T-helper 9 cell (primary cell): Measurements from ENCODE around the gene CMC2.

ENCODE experiments used
- DNase-seq: peaks from one replicate; pipeline ENCODE4 v3.0.0-alpha.2; 2020
- total RNA-seq, 2 donors: gene quantifications; one replicate each; lab custom pipeline; 2026; lab: John Stamatoyannopoulos, UW

CMC2 gene
- 15.8 to 40.3 reads per million in 2 donors for total RNA-seq

GRCh38 chr16:81006813-81007695, at the start of gene CMC2, which contains the start of gene CENPN:
CMC2 (minus strand) TSS chr16:81006885; CDS start chr16:80997394, 9,491 bp downstream.
CENPN (plus strand) TSS chr16:81007214; CDS start chr16:81011940, 4,726 bp downstream.
- peak; percentile 95 for DNase-seq

DNA sequence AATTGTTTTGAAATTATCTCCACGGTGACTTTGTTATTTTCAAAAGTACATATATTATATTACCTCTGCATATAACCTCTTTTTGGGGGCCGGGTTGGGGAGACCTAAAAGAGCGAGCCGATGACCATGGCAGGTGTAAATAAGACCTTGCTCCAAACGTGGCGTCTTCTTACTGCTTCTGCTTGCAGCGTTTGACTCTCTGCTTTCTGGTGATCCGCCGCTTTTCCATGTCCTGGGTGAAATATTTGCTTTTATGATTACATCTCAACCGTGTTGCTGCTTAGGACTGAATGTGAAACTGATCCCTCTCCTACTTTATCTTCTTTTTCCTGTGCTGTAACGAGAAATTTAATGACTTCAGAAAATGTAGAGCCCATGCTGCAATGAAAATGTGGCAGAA, 47.1 kb upstream of the CMC2 start:
- no peak for DNase-seq

- DNase-seq = no peak
Measured at GRCh38 chr16:81042821-81043220, 36.1 kb upstream of the CMC2 start.

DNA sequence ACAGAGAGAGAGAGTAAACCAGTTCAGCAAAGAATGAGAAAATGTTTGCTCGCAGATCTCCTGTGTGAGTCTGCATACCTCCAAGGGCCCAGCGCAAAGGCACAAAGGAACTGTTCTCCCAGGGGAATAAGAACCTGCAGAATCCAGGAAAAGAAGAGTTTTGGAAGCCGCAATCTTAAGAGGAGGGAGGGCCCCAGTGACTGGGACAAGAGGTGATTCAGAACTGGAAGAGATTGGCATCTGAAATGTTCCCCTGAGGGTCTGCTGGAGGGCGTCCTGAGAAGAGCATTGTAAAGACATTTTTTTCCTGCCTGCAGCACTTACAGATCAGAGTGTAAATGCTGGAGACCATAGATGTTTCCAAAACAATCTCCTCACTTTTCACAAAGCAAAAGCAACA, 35.0 kb upstream of the CMC2 start:
- no peak for DNase-seq

DNA sequence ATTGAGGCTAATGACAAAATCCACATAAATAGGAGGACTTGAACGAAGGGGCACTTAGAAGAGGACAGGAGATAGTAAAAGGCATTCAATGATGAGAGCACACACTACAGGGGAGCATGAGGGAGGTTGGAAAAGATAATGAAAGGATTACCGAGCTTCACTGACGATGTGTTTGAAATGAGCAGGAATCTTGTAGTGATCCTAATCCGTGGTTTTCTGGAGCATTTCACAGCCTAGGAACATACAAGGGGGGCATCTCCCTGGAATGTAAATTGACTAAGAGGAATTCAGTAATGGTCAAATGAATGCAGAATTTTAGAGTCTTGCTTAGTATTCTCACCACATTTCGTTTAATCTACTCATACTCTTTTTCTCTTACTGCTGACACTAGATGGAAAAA, 34.2 kb upstream of the CMC2 start:
- DNase-seq = no peak

- no peak for DNase-seq
Measured at GRCh38 chr16:81040131-81040530, 33.4 kb upstream of the CMC2 start.

GRCh38 chr16:81036751-81037350, 30.2 kb upstream of the CMC2 start:
- no peak for DNase-seq

- DNase-seq = peak; percentile 40
Measured at GRCh38 chr16:81035975-81036750, 29.5 kb upstream of the CMC2 start.

- DNase-seq = peak; percentile 90
Measured at GRCh38 chr16:81035398-81035974, 28.8 kb upstream of the CMC2 start, which contains the start of gene ATMIN. ATMIN (plus strand) TSS chr16:81035842; CDS start chr16:81035871, 29 bp downstream.

DNA sequence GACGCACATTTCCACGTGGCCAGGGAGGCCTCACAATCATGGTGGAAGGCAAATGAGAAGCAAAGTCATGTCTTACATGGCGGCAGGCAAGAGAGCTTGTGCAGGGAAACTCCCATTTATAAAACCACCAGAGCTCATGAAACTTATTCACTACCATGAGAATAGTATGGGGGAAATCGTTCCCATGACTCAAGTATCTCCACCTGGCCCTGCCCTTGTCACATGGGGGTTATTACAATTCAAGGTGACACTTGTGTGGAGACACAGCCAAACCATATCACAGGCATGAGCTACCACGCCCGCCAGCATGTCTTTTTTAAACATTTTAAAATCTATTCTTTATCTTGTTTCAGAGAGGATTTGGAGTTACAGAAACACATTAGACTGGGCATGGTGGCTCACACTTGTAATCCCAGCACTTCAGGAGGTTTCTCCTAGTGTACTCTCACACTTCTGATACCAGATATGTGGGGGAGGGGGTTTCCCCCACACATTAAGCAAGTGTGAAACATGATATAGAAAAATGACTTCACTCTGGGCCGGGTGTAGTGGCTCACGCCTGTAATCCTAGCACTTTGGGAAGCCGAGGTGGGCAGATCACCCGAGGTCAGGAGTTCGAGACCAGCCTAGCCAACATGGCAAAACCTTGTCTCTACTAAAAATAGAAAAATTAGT, 23.4 kb upstream of the CMC2 start:
- DNase-seq = no peak

- DNase-seq = no peak
Measured at GRCh38 chr16:81026429-81026828, 19.7 kb upstream of the CMC2 start.

- DNase-seq = no peak
Measured at GRCh38 chr16:81018496-81018895, 11.8 kb upstream of the CMC2 start.

DNA sequence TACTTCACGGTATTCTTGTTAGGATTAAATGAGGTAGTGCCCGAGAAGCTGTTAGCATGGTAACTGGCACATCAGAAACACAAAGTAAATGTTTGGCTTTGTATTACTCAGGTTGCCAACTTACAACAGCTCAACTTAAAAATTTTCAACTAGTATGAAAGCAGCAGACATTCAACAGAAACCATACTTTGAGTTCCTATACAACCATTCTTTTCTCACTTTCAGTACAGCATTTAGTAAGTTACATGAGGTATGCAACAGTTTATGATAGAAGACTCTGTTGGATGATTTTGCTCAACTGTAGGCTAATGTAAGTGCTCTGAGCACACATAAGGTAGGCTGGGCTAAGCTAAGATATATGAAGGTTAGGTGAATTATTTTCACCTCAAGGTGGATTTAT, 8.0 kb upstream of the CMC2 start:
- DNase-seq = no peak

DNA sequence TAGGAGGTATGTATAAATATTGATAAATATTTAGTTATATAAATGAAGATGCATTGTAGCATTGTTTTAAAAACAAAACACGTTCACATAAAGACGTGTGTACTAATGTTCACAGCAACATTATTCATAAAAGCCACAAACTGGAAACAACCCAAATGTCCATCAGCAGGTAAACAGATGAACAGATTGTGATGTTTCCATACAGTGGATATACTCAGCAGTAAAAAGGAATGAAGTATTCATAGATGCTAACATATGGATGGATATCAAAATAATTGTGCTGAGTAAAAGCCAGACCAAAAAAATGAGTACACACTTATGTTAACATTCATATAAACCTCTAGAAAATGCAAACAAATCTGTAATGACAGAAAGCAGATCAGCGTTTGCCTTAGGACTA, 6.3 kb upstream of the CMC2 start:
- DNase-seq = no peak

GRCh38 chr16:81008505-81008789, 1.8 kb upstream of the CMC2 start:
- no peak for DNase-seq

- DNase-seq = peak; percentile 58
Measured at GRCh38 chr16:81006211-81006812, 373 bp downstream of the CMC2 start.

GRCh38 chr16:81005610-81006161, 999 bp downstream of the CMC2 start:
- no peak for DNase-seq

GRCh38 chr16:81004646-81005353, 1.9 kb downstream of the CMC2 start:
- no peak for DNase-seq

- DNase-seq = no peak
Measured at GRCh38 chr16:81003610-81004460, 2.9 kb downstream of the CMC2 start.

DNA sequence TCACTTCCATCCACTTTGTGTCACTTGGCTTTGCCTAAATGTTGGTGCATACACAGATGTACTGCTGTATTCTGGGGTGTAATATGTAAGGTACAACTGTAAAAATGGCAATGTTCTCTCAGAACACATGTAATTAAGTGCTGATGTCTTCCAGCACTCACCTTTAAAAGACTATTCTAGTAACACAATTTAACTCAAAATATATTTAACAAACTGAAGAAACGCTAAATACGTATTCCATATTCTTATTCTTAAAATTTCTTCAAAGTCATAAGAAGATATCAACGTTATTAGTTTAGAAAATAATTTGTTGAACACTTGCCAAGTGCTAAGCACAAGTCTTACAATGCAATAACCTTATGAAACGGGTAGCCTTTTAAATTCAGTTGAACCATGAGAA, 3.6 kb downstream of the CMC2 start:
- DNase-seq = no peak
